Right lobe of liver (tissue), 6 donors: ENCODE measurements around the gene SNRPD3. TPM values are rescaled to one million over a fixed set of nuclear protein-coding genes. Genes with fewer than 3 reads are reported as not detected.

Experiments used
- ATAC-seq, 4 donors: fragments of 200-7000 bp; cut with Tn5 transposase; one replicate each; pipeline ENCODE4 v1.9.1; 2020; ENCODE audit warnings: mild to moderate bottlenecking in 4 of 4, moderate library complexity in 4 of 4
- DNase-seq, 3 donors: peaks; one replicate each; pipeline ENCODE4 v3.0.0-alpha.2; 2020
- H3K27ac ChIP-seq, 3 donors: fragments of 200-600 bp; one replicate each; pipeline ENCODE4 v1.8.0; 2022
- H3K27me3 ChIP-seq, 2 donors: fragments of 200-600 bp; one replicate each; pipeline ENCODE4 v1.8.0; 2022
- H3K36me3 ChIP-seq, 4 donors: fragments of 200-600 bp; sonication (generic) in 1 of 4; one replicate each; pipeline versions ENCODE4 v1.5.1 to v1.8.0; 2017 to 2022; ENCODE audit warnings: control low read depth in 1 of 4
- H3K4me1 ChIP-seq, 4 donors: fragments of 200-600 bp; sonication (generic) in 1 of 4; one replicate each; pipeline versions ENCODE4 v1.5.1 to v1.8.0; 2017 to 2022; ENCODE audit warnings: control low read depth in 1 of 4
- H3K4me3 ChIP-seq, 3 donors: fragments of 200-600 bp; one replicate each; pipeline ENCODE4 v1.8.0; 2022
- H3K9me3 ChIP-seq, 4 donors: fragments of 200-600 bp; sonication (generic) in 1 of 4; one replicate each; pipeline versions ENCODE4 v1.5.1 to v1.8.0; 2017 to 2022; ENCODE audit warnings: control low read depth in 1 of 4
- CTCF ChIP-seq, 4 donors: fragments of 200-600 bp in 3 of 4; fragments of 450-650 bp in 1 of 4; IDR thresholded peaks; one replicate each; pipeline versions ENCODE4 v1.5.1 to v1.8.0; 2016 to 2022; ENCODE audit warnings: antibody characterized with exemption in 4 of 4, mild to moderate bottlenecking in 2 of 4
- POLR2A ChIP-seq: fragments of 450-650 bp; IDR thresholded peaks from one replicate; pipeline ENCODE4 v1.6.1; 2017; ENCODE audit warnings: antibody characterized with exemption, mild to moderate bottlenecking
- WGBS: methylation state at CpG from one replicate; pipeline ENCODE4 v1.1.6; 2018; ENCODE audit warnings: low coverage, low lambda C conversion rate; ENCODE audit not compliant: insufficient coverage; ENCODE audit errors: missing lambda C conversion rate; 5-methylcytosine and 5-hydroxymethylcytosine counted together
- intact Hi-C, 2 donors: fragments of 100-400 bp; cut with DNase I; formaldehyde crosslinking; loops; one replicate each; pipeline versions ENCODE4 v1.11.2 to v1.14.1; 2022
- total RNA-seq, 6 experiments: library from RNA; depleted of rRNA in 2 of 6; stranded (reverse); fragments of >200 nt in 2 of 6; fragmentation: NEBNext Ultra II Directional in 3 of 6; extraction: Animal tissue kit (Norgen Biotek cat#: 25700) in 3 of 6; gene quantifications; one replicate each; pipeline versions ENCODE4 v1.1.0 to v1.2.4, GENCODE V29; 2016 to 2023
- donor health status: DM: no; HTN: yes; CAD: no.
- donor health status: DM: no; HTN: no; CAD: no.
- donor health status: DM: no; HTN: no; CAD: no.
- donor health status: DM: no; HTN: yes; CAD: no.
- donor health status: DM: no; HTN: yes; CAD: no.

The SNRPD3 gene
- total RNA-seq, 6 experiments from 2014 or later: 43.3 to 180 (median 53.4) TPM

- intact Hi-C loops: no loop called here
- no peaks in the 10 kb centered on the region for H3K9me3 ChIP-seq
- DNase-seq: no peak
- no peak for TF ChIP-seq POLR2A
- TF ChIP-seq CTCF (IDR thresholded peaks at IDR 0.05): no peak
- ATAC-seq: peak; percentile 5 to 77 (median 64)
- H3K36me3 ChIP-seq: peaks cover 0 to 13% (median 5%) of the 10 kb centered on the region in 4 donors
- peaks cover 0 to 48% (median 13%) of the 10 kb centered on the region in 4 donors for H3K4me1 ChIP-seq
- H3K27me3 ChIP-seq: no peaks in the 10 kb centered on the region
- WGBS: 20% methylated on average over 1 of the region's 1 CpG
- peak overlapping the region in 2 of 3 donors; percentile 31 to 56 for H3K27ac ChIP-seq
- no peak overlapping the region for H3K4me3 ChIP-seq
Measured at GRCh38 chr22:24576778-24577177, 21.0 kb downstream of the SNRPD3 start.

GRCh38 chr22:24578355-24579257 is 22.8 kb downstream of the SNRPD3 start:
- DNase-seq: no peak

DNA sequence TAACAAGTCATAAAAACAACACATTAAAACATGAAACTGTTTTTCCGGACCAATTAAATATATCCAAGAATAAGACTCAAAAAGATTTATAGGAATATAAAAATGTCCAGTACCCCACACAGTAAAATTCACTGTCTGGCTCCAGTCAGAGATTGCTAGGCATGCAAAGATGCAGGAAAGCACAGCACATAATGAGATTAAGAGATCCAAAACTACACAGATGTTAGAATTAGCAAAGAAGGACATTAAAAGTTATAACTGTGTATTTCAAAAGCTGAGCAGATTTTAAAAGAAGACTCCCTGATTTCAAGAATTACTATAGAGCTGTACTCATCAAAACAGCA is 23.4 kb downstream of the SNRPD3 start:
- Histone ChIP-seq H3K4me3 (no peak overlapping the region), H3K9me3 (no peaks in the 10 kb centered on the region), H3K27ac (no peak overlapping the region), H3K27me3 (no peaks in the 10 kb centered on the region), H3K36me3 (peaks cover 0 to 3% (median under 1%) of the 10 kb centered on the region in 4 donors), H3K4me1 (peaks cover 0 to 36% (median 11%) of the 10 kb centered on the region in 4 donors)
- no peak for TF ChIP-seq CTCF (IDR thresholded peaks at IDR 0.05)
- no peak for TF ChIP-seq POLR2A
- DNase-seq (no peak), ATAC-seq (no peak)
- WGBS: 64% methylated on average over 1 of the region's 1 CpG
- intact Hi-C loops: no loop called here

More at GRCh38 chr22:24578355-24579257, 22.8 kb downstream of the SNRPD3 start:
- TF ChIP-seq CTCF (IDR thresholded peaks at IDR 0.05) (no peak), POLR2A (no peak)
- Histone ChIP-seq H3K9me3 (no peaks in the 10 kb centered on the region), H3K4me3 (no peak overlapping the region), H3K36me3 (peaks cover 0 to 7% (median 3%) of the 10 kb centered on the region in 4 donors), H3K4me1 (peaks cover 0 to 36% (median 8%) of the 10 kb centered on the region in 4 donors), H3K27me3 (no peaks in the 10 kb centered on the region), H3K27ac (peak overlapping the region in 2 of 3 donors; percentile 27 to 34)
- WGBS: 49% methylated on average over 8 of the region's 8 CpGs
- peak; percentile 59 to 81 (median 73) for ATAC-seq
- intact Hi-C loops: no loop called here

GRCh38 chr22:24580276-24580675 is 24.5 kb downstream of the SNRPD3 start:
- H3K36me3 ChIP-seq: no peaks in the 10 kb centered on the region
- no peak for DNase-seq
- intact Hi-C loops: no loop called here
- H3K4me3 ChIP-seq: no peak overlapping the region
- 92% methylated on average over 2 of the region's 2 CpGs for WGBS
- peak in 1 of 4 donors; percentile 50 for ATAC-seq
- TF ChIP-seq POLR2A: no peak
- TF ChIP-seq CTCF (IDR thresholded peaks at IDR 0.05): no peak
- no peaks in the 10 kb centered on the region for H3K9me3 ChIP-seq
- H3K4me1 ChIP-seq: peaks cover 0 to 36% (median 12%) of the 10 kb centered on the region in 4 donors
- H3K27me3 ChIP-seq: no peaks in the 10 kb centered on the region
- H3K27ac ChIP-seq: no peak overlapping the region
